NCI-H2196 treated with DMSO at 0.1 percent for 48 hours (cell line): ENCODE results near the gene AHR.

Source experiments
- DNase-seq: peaks from one replicate; lab custom pipeline; 2025; ENCODE audit not compliant: unreplicated experiment; lab: John Stamatoyannopoulos, UW

Gene AHR

DNA sequence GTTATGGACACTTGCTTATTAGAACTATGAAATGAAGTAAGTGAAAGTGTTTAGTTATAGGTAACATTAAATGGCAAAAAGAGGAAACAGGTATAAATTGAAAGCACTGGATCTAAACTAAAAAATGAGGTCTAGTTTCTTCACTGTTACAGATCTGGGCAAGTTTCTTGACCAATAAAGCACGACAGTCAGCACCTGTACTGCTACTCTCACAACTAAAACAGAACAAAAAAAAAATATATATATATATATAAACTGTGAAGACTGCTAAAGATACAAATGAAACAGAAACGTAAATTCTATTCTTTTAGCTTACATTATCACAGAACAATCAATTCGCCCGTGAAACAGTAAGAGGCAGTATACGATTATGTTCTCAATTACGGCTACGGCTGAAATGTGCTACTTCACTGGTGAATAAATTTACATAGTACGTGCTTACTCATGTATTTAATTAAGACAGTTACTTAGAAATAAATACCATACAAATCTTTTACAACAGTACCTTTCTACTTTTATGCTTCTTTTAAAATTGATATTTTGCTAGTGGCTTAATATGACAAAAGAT is 4.2 kb downstream of the AHR start:
- no peak for DNase-seq

DNA sequence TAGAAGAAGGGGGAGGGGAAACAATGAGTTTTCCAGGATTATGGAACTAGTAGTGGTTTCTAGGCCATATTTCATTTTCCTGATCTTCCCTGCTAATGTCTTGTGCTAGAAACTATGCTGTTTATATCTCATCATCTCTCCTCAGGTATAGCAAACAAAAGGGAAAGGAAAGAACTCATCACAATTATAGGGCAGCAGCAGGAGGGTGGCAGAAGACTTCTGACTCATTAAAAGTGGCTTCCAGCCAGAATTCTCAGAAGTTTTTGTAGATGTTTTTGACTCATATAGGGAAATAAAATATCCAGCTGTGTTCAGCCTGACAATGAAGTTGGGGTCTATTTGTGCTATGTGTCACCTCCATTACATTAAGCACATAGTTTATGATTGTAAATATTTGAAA is 6.5 kb downstream of the AHR start:
- DNase-seq: no peak

DNA sequence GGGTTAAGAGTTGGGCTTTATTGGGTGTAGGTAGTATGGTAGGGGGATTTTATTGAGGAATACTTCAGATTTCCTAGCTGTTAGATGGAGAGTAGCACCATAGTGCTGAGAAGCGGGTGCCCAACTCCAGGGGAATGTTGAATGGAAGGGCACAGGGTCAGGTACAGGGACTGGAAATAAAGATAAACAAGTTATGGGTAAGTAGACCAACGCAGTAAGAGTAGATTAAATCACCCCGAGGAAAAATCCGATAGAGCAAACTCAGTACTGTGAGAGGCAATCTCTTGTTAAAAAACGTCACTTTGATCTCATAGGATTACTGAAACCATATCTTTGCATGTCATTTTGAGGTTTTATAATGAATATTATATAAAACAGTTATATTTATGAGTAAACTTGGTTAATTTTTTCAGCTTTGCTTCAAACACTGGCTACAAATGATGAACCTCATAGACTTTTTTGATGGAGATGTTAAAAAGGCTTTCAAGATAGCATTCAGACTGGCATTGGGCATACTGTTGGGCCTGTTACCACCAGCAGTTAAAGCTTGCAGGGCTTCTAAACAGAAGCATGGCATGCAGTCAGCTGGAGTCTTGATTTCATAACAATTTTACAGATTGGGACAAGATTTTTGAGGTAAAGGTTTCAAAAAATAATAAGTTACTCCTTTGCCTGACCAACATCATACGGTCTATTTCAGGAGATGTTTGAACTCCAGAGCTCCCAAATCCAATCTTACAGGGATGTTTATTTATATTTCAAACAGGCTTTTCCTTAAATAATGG is 7.1 kb downstream of the AHR start:
- no peak for DNase-seq

DNA sequence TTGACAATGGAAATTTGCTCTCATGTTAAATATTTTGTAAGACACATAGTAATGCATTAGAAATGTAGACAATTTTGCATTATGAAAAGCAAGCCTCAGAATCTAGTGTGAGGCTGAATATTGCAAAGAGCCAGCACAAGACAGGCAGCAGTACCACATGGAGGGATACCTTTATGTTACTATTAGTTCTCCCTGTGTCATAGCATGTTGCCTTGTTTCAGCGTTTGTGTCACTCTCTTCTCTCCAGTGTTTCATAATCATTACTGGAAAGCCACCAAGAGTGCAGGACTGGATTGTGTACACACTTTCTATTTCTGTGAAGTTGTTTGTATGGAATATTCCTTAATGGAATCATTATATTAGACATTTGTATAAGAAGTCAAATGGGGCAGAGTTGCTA is 8.5 kb downstream of the AHR start:
- no peak for DNase-seq

DNA sequence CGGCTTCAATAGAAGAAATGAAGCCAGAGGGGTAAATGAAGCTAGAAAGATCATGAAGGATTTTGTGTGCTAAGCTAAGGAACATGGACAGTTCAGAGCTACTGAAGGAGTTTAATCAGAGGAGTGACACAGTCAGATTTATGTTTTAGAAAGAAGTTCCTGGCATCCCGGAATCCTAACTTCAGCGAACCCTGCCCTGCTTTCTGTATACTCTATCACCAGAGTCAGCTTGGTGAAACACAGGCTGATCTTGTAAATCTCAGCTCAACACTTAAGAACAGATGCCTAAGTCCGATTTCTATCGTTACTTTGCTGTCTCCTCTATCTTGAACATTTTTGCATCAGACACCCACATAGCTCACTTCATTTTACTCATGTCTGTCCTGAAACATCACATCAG is 9.1 kb downstream of the AHR start:
- no peak for DNase-seq

DNA sequence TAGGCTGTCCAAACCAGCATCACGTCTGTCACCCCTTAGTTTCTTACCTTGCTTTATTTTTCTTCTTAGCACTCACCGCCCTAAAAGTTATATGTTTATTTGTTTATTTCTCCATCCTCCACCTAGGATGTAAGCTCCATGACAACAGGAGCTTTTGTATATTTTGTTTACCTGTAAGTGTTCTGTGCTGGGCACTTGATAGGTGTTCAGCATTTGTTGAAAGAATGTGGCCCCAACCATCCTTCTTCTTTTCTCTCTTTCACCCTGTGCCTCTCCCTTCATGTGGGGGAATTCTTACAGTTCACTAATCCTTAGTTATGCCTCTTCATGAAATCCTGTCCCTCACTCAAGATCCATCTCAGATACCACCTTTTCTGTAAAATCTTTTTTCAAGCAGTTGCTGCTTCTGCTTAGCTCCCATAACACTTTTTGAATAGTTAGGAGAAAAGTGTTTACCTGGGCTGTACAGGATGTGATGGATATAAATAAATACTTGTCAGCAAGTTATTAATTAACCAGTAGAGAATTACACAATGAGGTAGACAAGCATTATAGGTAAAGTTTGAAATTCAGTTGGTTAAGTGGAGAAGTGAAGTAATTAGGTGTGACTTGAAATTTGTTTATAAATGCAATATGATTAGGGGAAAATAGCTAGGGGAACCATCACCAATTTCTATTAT is 9.7 kb downstream of the AHR start:
- DNase-seq: no peak

DNA sequence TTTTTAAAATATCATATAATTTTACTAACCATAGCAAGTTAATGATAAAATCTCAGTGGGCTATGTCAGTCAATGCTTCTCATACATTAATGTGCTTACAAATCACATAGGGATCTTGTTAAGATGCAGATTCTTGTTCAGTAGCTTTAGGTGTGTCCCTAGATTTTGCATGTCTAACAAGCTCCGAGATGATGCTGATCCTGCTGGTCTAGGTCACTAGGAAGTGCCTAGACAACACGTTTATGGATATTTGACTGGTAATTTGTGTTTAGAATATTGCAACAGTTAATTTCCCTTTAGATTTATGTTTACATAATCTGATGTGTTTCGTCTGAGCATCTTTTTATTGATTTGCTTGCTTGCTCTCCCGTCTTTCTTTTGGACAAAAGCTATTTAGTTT is 12.7 kb downstream of the AHR start:
- DNase-seq: no peak

DNA sequence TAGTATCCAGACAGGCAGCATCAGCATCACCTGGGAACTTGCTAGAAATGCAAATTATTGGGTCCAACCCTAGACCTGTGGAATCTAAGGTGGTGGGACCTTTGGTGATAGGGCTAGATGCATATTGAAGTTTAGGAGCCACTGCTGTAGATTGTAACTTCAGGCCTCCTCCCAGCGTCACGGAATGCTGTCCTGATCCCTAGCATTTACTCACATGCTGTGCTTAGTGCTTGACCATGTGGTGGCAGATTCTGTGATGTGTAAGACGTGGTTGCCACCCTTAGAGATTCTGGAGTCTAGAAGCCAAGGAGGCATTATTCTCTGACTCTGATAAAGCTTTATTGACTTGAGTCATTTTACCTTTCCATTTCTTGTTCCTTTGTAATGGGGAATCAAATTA is 13.5 kb downstream of the AHR start:
- no peak for DNase-seq

DNA sequence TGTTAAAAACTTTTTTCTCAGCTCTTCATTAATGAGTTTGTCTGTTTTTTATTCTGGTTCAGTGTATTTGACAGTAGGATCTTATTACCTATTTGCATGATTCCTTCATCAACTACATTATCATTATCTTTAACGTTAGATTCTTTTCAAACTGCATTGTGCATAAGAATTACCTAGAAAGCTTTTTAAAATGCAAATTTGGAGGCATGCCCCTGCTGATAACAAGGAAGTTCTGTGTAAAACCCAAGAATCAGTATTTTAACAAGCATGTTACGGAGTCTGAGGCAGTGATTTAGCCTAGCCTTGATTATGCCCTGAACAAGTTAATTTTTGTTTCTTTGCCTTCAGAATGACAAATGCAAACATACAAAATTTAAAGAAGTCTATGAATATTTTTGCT is 14.2 kb downstream of the AHR start:
- no peak for DNase-seq

DNA sequence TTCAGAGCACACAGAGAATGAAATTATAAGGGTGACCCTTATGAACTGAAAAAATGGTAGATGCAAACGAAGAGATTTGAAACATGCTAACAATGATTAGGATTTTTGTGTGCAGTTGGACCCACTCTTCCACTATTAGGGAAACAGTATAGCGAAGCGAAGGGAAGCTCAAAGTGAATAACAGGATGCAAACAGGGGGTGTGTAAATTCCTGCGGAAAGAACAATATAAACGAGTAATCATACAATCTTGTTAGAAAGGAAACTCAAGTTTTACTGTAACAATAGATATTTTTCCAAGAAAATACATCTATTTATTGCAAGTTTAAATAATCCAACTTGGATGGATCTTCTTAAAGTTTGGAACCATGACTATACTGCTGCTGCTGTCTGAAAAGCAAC is 14.7 kb downstream of the AHR start:
- no peak for DNase-seq

DNA sequence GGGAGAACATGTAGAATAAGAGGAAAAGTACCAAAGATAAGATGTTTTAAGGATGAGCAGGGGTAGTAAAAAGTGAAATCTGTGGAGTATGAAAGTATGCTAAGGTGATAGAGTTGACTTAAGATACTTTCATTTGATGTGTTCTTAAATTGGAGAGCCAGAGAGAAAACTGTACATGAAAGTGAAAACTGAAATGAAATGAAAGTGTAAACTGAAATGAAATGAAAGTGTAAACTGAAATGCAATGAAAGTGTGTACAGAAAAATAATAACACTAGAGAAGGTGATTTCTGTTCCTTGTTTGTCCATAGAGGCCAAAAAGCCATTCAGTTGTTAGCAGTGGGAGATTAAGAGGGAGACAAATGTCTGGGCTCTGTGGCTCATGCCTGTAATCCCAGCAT is 17.5 kb downstream of the AHR start:
- no peak for DNase-seq

DNA sequence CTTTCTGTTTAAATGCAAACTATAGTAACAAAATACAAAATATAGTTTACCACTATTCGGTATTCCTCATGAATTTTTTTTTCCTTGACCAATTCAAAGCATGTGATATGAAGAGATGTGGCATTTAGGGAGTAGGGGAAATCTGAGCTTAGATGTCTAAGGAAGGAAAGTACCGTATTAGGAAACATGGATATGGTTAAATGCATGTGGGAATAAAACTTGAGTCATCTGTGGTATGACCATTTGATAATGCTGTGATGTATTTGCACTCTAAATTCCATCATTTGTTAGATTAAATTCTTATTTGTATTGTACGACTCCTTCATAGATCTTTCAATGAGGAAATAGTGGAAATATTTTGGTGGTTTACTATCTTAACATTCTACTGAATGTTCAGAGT is 19.7 kb downstream of the AHR start:
- DNase-seq: no peak

DNA sequence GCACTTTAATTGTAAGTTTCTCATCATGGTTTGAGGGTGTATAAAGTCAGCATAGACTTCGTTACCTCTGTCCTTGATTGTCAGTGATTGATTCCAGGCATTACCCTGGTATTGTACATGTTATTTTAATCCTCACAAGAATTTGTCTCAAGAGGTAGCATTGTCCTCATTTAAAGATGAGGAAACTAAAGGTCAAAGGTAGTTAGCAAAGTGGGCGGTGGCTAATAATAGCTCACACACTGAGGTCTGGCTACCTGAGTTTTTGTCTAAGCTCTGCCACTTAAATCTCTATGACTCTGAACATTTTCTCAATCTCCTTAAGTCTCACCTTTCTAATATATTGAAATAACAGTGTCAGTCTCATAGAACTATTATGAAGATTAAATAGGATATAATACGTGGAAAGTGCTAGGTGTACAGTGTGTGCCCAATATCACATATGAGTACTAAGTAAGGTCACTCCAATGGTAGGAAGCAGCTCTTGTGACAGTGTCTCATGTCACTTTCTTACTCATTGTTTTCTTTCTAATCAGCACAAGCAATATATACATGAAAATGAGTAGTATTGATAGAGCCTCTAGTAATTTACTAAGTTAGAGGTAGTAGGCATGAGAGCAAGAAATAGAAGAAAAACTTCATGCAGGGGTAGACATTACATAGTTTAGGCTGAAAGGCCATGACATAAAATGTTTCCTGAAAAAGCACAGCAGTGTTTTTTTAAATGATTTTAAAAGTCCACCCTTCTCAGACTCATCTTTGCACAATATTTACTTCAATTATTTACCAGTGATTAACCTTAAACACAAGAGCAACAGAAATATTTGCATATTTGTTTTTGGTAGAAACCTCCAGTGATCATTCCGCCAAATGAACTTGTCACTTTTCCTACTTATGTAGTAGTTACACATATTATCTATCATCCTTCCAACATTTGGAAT is 21.0 kb downstream of the AHR start:
- no peak for DNase-seq

DNA sequence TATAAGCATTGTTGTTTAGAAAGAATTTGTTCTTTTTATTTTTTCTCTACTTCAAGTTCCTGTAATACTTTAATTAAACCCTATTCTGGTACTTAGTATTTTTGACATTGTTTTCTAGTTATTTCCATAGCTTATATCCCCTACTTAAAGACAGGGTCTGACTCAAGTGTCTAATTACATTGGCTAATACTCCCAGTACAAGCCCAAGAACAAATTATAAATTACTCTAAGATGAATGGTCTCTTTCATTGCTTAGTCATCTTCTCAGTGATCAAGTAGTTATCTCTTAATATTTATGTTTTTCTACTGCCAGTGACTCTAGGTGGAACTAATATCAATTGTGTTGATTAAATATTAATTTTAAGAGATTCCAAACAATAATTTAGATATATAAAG is 21.6 kb downstream of the AHR start:
- no peak for DNase-seq

DNA sequence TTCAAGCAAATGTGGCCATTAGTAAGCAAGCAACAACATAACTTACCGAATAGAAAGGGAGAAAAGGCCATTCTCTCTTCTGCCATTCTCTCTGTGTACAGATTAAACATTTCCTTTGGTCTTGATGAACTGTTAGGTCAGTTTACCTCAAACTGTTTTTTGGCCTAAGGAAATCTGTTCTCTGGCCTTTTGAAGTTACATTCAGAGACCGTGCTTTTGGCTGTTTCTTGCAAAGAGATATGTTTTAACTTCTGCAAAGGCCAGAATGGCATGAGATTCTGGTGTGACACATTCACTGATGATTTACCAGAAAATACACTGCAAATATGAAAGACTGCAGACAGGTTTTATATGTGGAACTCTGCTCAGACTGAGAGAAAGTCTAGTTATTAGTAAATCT is 22.2 kb downstream of the AHR start:
- no peak for DNase-seq

DNA sequence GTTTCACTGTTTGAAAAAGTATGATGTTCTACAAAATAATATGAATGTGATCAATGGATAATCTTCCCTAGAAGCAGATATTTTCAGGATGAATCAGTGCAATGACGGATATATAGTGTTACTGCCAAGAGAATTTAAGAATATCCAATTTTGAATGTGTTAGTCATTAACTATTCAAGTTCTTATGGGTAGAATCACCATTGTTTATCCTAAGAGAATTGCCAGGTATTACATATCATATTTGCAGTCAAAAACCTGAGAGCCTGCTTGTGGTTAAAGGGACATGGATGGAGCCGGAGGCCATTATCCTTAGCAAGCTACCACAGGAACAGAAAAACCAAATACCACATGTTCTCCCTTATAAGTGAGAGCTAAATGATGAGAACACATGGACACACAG is 26.9 kb downstream of the AHR start:
- no peak for DNase-seq

DNA sequence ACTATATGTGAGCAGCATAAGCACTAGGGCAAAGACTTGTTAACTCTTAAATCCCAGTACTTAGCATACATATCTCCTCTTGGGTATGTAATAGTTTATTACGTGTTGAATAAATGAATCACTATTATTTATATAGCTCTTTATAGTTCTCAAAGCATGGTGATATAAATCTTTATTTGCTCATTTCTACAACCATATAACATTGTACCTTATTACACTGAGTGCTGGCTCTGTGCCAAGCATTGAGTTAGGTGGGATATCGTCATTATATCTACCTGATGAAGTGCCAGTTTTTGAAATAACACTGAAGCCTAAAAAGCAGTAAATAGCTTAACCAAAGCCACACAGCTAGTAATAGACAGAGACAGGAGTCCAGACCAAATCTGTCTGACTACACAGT is 27.9 kb downstream of the AHR start:
- no peak for DNase-seq

DNA sequence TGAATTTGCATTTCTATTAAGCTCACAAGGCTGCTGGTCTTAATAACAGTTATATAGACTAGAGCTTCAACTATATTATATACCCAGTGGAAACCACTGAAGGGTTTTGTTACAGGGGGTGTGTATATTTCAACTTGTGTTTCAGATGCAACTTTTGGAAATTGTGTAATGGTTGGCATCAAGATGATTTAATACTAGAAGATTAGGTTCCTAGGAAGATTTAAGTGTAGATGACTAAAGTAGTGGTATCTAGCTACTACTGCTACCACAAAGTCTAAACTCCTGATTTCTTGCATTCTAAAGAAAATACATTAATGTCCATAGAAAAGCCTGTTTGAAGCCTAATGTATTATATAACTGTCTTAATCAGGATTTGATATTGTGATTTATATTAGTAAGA is 30.2 kb downstream of the AHR start:
- no peak for DNase-seq

DNA sequence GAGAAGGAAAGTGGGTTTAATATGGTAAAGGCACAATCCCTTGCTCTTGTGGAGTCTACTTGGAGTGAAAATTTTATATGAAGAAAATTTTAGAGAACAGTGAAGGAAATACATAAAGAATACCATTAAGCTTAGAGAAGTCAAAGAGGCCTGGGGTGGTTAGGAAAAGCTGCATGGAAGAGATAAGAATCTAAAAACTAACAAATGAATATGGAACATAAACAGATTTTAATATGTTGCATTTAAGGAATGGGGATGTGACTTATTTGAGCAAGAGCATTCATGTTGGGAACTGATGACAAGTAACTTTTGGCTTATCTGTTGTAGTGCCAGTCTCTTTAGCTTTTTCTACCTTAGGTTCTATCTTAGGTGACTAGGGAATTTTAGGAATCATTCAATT is 31.0 kb downstream of the AHR start:
- no peak for DNase-seq

DNA sequence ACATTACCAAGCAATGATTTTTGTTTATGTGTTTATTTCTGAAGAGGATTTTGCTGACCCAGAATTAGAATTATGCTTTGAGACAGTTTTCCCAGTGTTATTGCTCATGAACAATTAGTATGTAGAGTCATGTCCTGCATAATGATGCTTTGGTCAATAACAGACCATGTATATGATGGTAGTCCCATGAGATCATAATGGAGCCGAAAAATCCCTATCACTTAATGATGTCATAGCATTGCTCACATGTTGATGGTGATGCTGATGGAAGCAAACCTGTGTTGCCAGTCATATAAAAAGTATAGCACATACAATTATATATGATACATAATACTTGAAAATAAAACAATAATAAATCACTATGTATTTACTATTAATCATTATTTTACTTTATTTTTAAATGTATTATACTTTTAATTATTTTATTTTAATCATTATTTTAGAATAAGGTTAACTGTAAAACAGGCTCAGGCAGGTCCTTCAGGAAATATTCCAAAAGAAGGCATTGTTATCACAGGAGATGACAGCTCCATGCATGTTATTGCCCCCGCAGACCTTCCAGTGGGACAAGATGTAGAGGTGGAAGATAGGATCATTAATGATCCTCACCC is 33.5 kb downstream of the AHR start:
- DNase-seq: no peak

DNA sequence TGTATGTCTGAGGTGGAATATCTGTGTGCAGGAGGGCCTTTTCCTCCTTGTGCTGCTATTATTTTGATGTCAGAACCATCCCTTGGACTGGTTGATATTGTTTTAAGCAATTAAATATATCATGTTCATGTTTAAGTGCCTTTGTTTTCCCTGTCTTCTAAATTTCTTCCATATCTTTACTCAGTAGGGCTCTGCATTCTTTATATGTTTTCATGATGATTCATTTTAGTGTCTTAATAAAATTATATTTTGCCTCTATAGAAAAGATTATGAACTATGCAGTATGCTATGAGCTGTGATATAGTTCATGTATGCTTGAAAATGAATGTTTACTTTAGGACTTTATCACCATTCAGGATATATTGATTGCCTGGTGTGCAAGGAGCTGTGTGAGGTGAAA is 34.8 kb downstream of the AHR start:
- DNase-seq: no peak
